ENCODE data around the gene PDE10A. TPM values are rescaled to one million over a fixed set of nuclear protein-coding genes. Genes with fewer than 3 reads are reported as not detected.

PDE10A gene
- polyA plus RNA-seq, 3 donors, result not detected

DNA sequence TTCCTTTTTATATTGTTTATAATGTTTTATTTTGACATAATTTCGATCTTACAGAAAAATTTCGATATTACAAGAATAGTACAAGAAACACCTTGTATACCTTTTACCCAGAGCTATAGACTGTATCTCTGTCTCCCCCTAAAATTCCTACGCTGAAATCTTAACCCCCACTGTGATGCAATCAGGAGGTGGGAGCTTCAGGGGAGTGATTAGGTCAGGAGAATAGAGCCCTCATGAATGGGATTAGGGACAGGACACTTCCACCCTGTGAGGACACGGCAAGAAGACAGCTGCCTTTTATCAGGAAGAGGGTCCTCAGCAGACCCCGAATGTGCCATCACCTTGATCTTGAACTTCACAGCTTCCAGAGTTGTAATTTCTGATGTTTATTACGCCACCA lies 204.9 kb downstream of the PDE10A start:
- no peaks in the 10 kb centered on the region for H3K36me3 Mint-ChIP-seq
- H3K27me3 Mint-ChIP-seq (ENCODE audit: low read depth in 3 of 3), result peaks cover 0 to 5% (median 1%) of the 10 kb centered on the region in 3 donors
- no peak overlapping the region for H3K4me3 ChIP-seq (replicated peaks in 1 of 3; ENCODE audit: low read depth in 2 of 3, low read length in 3 of 3)
- H3K9me3 Mint-ChIP-seq, result peaks cover 0 to 13% (median 4%) of the 10 kb centered on the region in 7 donors
- H3K27ac Mint-ChIP-seq, result no peak overlapping the region
- no peak for DNase-seq
- no peak overlapping the region for H3K27ac ChIP-seq (ENCODE audit: low read depth in 1 of 2, low read length in 2 of 2)
- no peak overlapping the region for H3K9ac ChIP-seq (ENCODE audit: insufficient read depth, low read length, poor library complexity, severe bottlenecking)
- WGBS (ENCODE audit: insufficient coverage), result 55% methylated on average over 2 of the region's 6 CpGs
- no peaks in the 10 kb centered on the region for H3K4me1 ChIP-seq (ENCODE audit: control insufficient read depth in 1 of 2, insufficient read depth in 2 of 2, low read length in 2 of 2)
- peaks cover 0 to 3% of the 10 kb centered on the region in 2 donors for H3K9me3 ChIP-seq (replicated peaks in 1 of 2; ENCODE audit: control insufficient read depth in 1 of 2, insufficient read depth in 1 of 2, low read length in 2 of 2)
- no peaks in the 10 kb centered on the region for H3K79me2 ChIP-seq (ENCODE audit: insufficient read depth, low read length)
- no peaks in the 10 kb centered on the region for H3K4me1 Mint-ChIP-seq
- H3K27me3 ChIP-seq (ENCODE audit: control insufficient read depth in 2 of 2, insufficient read depth in 2 of 2, low read length in 2 of 2), result no peaks in the 10 kb centered on the region
- no peak overlapping the region for H2AFZ ChIP-seq (ENCODE audit: insufficient read depth, low read depth, low read length, poor library complexity, severe bottlenecking)
- H3K4me2 ChIP-seq (replicated peaks; ENCODE audit: extremely low read depth, low read length, poor library complexity, severe bottlenecking), result no peak overlapping the region
- H3K4me3 Mint-ChIP-seq, result no peak overlapping the region
- no peak for TF ChIP-seq CTCF (IDR thresholded peaks at IDR 0.05)
- no peaks in the 10 kb centered on the region for H3K36me3 ChIP-seq (replicated peaks in 1 of 2; ENCODE audit: control insufficient read depth in 1 of 2, insufficient read depth in 2 of 2, low read length in 2 of 2)
- intact Hi-C loops (cut with micrococcal nuclease), result no loop called here
- no peaks in the 10 kb centered on the region for H4K20me1 ChIP-seq (ENCODE audit: insufficient read depth, low read length)

DNA sequence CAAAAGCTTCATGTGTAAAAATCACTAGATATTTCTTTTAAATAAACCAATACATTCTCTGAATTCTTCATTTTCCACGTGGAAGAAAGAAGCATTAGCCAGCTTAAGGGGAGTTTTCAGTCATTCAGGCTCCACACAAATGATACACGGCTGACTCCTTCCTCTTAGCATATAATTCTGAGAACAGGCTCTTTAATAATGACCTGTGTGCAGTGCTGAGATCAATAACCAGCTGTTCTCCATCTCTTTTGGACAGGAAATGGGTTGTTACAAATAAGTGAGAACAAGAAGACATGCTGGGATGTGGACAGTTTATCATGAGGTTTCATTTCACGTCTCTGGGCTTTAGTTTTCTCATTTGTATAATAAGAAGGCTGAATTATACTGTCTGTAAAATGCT lies 206.8 kb downstream of the PDE10A start:
- no peaks in the 10 kb centered on the region for H3K4me1 Mint-ChIP-seq

More for the DNA sequence above, 206.8 kb downstream of the PDE10A start:
- no peak overlapping the region for H3K27ac ChIP-seq (ENCODE audit: low read depth in 1 of 2, low read length in 2 of 2)
- no peak for DNase-seq
- H3K9me3 ChIP-seq (replicated peaks in 1 of 2; ENCODE audit: control insufficient read depth in 1 of 2, insufficient read depth in 1 of 2, low read length in 2 of 2), result no peaks in the 10 kb centered on the region
- no peak overlapping the region for H2AFZ ChIP-seq (ENCODE audit: insufficient read depth, low read depth, low read length, poor library complexity, severe bottlenecking)
- H3K36me3 ChIP-seq (replicated peaks in 1 of 2; ENCODE audit: control insufficient read depth in 1 of 2, insufficient read depth in 2 of 2, low read length in 2 of 2), result no peaks in the 10 kb centered on the region
- intact Hi-C loops (cut with micrococcal nuclease), result no loop called here
- H3K9ac ChIP-seq (ENCODE audit: insufficient read depth, low read length, poor library complexity, severe bottlenecking), result no peak overlapping the region
- no peak overlapping the region for H3K4me2 ChIP-seq (replicated peaks; ENCODE audit: extremely low read depth, low read length, poor library complexity, severe bottlenecking)
- peaks cover 0 to 7% (median 3%) of the 10 kb centered on the region in 7 donors for H3K9me3 Mint-ChIP-seq
- H3K4me3 ChIP-seq (replicated peaks in 1 of 3; ENCODE audit: low read depth in 2 of 3, low read length in 3 of 3), result no peak overlapping the region
- no peaks in the 10 kb centered on the region for H3K79me2 ChIP-seq (ENCODE audit: insufficient read depth, low read length)
- H3K27ac Mint-ChIP-seq, result no peak overlapping the region
- H4K20me1 ChIP-seq (ENCODE audit: insufficient read depth, low read length), result no peaks in the 10 kb centered on the region
- no peak overlapping the region for H3K4me3 Mint-ChIP-seq
- no peak for TF ChIP-seq CTCF (IDR thresholded peaks at IDR 0.05)
- H3K36me3 Mint-ChIP-seq, result no peaks in the 10 kb centered on the region
- H3K4me1 ChIP-seq (ENCODE audit: control insufficient read depth in 1 of 2, insufficient read depth in 2 of 2, low read length in 2 of 2), result no peaks in the 10 kb centered on the region
- no peaks in the 10 kb centered on the region for H3K27me3 ChIP-seq (ENCODE audit: control insufficient read depth in 2 of 2, insufficient read depth in 2 of 2, low read length in 2 of 2)
- no CpG with 5 or more reads among the region's 3 CpGs for WGBS (ENCODE audit: insufficient coverage)
- H3K27me3 Mint-ChIP-seq (ENCODE audit: low read depth in 3 of 3), result peaks cover 0 to 5% (median 0%) of the 10 kb centered on the region in 3 donors

All from CD14-positive monocyte (primary cell).